GM12874 (cell line): Measurements from ENCODE around the gene UBA3.

ENCODE experiments used
- CTCF ChIP-seq: IDR thresholded peaks from 2 replicates; pipeline ENCODE4 v1.5.1; 2011; ENCODE audit warnings: low read depth, mild to moderate bottlenecking, control low read depth, low read length, moderate library complexity; ENCODE audit not compliant: insufficient read depth

Gene UBA3

DNA sequence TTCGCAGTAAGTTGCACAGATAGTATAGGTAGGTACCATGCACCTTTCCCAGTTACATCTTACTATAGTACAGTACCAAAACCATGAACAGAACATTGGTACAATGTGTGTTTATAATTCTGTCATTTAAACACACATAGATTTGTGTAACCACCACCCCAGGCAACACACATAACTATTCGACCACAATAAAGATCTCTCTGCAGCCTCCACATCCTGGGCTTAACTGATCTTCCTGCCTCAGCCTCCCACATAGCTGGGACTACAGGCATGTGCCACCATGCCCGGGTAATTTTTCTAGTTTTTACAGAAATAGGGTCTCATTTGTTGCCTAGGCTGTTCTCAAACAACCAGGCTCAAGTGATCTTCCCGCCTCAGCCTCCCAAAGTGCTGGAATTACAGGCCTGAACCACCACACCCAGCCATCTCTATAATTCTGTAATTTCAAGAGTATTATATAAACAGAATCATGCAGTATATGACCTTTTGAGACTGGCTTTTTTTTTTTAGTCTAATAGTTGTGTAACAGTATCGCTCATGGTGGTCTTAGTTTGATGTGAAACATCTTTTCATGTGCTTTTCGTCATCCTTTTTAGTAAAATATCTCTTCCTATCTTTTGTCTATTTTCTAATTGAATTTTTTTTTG lies 14.7 kb downstream of the UBA3 start:
- no peak for TF ChIP-seq CTCF

GRCh38 chr3:69063636-69064035 lies 16.5 kb downstream of the UBA3 start:
- no peak for TF ChIP-seq CTCF

GRCh38 chr3:69059688-69060087 lies 20.5 kb downstream of the UBA3 start:
- TF ChIP-seq CTCF, result no peak

- TF ChIP-seq CTCF, result no peak
Observed at GRCh38 chr3:69058947-69059224, 21.3 kb downstream of the UBA3 start.

DNA sequence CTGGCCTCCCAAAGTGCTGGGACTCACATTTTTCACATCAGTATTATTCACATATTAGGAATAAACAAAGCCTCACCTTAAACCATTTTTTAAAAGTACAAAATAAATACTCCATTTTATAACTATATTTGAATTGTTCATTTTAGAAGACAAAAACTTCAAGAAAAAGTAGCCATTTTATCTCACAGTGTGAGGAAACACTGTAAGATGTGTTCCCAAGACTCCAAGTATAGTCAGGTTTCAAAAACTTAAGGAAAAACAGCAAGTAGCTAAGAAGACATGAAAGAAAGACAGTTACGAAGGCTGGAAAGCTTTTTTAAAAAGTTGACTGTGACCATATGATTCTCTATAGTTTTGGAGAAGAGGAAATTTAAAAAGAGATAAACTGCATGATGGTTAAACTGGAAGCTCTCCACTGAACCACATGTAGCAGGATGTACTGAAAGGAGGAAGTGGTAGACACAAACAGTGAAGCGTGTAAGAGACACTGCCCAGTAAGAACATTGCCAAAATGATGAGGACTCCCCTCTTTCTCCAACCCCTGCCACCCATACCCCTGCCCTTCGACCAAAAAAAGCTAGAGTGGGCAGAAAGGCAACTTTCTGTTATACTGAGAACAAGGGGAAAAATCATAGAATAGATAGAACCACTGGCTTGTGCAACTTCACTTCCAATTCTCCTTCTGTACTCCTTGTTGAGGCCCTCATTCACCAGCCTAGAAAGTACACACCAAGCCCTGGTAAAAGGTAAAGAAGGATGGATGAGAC lies 21.8 kb downstream of the UBA3 start:
- no peak for TF ChIP-seq CTCF

DNA sequence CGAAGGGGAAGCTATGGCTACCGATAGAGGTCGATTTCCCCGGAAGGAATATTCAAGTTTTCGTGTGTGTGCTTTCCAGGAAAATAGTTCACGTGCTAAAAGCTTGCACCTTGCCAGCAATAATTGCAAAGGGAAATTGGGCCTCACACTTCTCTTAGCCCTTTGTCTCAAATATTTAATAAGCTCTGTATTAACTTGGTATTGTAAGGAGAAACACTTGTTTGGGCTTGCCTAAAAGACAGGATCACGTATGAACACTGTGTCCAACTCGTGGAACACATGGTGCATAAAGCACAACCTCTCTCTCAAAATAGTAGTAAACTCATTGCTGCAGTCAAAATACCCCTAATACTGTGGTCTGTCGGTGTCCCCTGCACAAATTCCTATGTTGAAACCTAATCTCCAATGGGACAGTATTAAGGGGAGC lies 27.7 kb downstream of the UBA3 start:
- no peak for TF ChIP-seq CTCF

DNA sequence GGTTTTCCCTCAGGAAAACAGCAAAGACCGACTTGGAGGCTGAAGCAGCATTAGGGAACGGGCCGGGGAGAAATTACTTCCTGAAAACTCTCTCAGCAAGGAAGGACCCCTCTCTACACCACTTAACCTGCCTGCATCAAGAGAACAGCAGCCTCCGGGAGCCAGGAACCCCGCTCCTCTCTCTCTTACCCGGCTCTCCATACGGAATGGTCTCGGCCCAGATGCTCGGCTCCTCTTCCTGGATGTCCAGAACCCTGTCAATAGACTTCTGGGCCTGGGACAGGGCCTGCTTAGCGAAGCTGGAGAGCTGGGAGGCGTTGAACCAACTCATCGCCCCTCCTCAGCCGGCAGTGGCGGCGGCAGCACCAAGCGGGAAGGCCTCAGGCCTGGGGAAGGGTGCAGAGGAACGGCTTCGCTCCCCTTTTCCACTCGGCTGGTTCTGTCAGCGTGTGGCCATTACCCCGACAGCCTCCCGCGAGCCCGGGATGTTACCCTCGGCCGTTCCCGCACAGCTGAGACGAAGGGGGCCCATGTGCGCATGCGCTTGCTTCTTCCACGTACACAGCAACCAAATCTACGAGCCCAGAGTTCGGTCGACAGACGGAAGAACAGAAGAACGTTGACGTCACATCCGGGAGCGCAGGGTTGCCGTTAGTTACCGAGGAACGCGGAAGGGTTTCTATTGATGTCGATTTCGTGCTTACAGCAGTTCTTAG lies 28.3 kb downstream of the UBA3 start, which contains the start of gene TMF1:
Gene TMF1, minus strand, starts transcription at position 578 of the 716 bp plus-strand sequence. Its CDS starts 247 bp downstream, at position 331.
- TF ChIP-seq CTCF, result no peak
